HG03103 (cell line): ENCODE measurements around the gene CTAG2.
"Not testable (repeated sequence)": the region's sequence is repeated elsewhere in the genome, so short reads cannot be mapped to it uniquely, and the experiment has no call there.

Source experiments
- ATAC-seq: cut with Tn5 transposase; IDR thresholded peaks from one replicate; pipeline ENCODE4 v1.9.1; 2021; ENCODE audit warnings: low read depth; ENCODE audit not compliant: unreplicated experiment

CTAG2 gene

DNA sequence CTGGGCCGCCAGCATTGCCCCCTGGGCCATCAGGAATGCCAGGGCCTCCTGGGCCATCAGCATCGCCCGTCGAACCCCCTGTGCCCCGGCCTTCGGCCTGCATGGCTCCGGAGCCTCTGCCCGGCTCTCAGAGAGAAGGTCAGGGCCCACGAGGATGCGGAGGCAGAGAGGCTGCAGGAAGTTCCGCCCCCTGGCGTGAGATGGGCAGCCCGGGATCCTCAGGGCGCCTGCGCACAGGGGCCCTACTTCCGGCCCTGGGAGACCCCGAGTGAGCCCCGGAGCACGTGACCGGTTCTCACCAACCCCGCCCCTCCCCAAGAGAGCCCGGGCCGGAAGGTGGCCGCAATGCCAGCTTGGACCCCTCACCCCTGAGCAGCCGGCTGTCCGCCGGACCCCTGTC, at the start of gene CTAG2:
TSS of gene CTAG2 (minus strand) at position 167 of the 400 bp plus-strand sequence. CDS start at position 103, 64 bp downstream.
- not testable (repeated sequence) for ATAC-seq

DNA sequence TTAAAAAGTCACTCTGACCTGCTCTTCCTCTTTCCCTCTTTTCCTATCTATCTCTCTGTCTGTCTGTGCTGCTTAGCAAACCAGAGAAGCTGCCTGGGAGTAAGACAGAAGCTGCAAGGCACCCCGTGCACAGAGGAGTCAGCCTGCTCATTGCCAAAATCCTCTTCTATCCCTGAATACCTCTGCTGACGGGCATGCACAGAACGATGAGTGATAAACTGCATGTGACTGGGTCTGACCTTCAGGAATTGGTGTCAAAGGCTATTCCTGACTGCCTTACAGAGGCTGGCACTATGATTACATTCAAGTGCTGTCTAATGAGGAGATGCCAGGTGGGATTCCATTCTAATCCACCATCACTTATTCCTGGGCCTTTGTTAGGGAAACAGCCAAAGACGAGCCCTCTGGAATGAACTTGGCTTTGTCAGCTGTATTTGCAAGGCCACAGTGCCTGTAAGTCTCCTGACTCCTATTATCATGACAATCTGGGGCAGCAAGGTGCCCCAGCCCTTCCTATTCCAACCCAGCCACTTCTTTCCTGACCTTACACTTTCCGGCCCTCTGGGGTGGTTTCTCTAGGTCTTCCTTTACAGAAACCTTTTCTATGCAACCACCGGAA, 45.4 kb upstream of the CTAG2 start:
- ATAC-seq = no peak

DNA sequence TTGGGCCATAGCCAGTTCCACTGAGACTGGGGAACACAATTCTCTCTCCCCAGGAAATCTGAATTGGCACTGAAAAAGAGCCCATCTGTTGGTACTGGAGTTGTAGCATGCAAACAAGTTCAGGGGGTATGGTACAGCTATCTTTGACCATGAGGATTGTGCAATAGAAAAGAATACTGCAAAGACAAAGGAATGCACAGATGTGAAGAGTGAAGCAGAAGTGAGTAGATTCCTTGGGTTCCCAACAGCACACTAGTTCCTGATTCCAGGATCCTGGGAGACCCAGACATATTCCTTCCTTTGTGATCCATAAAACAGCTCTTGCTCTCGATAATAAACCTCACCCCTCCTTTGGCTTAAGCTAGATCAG, 43.3 kb upstream of the CTAG2 start:
- ATAC-seq = no peak

DNA sequence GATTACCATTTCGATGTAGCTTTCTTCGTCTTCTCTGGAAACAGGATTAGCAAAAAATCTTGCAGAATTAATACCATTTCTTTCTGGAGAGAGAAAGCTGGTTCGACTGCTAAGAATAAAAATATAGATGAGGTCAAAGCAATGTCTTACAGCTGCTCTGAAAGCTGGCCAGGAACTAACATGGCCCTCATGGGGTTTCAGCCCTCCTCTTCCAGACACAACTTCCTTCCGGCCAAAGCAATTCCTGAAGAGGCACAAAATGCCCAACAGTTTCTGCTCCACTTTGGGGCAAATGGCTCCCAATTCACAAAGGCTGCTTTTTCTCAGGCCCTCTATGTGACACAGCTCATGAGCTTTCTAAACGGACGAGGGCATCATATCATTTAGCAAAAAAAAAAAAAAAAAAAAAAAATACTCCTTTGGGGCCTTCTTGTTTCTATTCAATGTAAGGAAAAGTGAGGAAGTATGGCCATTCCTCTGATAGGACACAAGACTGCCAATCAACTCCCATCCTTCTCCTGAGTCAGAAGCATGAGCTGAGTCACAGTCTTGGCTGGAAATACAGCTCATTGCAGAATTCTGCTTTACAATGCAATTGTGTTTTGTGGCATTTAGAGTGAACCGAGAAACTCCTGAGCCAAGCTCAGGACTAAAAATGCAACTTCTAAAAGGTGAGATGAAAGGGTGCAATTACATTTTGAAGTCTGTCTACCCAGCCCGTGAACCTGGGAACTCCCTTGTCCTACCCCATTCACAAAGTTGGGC, 42.7 kb upstream of the CTAG2 start:
- no peak for ATAC-seq

DNA sequence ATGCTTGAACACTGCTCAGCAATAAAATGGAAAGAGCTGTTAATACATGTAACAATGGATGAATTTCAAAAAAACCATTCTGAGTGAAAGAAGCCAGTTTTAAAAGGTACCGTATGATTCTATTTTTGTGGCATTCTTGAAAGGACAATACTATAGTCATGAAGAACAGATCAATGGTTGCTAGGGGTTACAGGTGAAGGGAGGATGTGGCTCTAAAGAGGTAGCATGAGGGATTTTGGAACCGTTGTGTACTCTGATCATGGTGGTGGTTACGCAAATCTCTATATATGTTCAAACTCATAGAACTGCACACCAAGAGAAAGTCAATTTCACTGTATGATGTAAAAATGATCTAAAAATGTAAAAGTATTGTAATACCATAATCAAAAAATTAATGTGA, 40.0 kb upstream of the CTAG2 start:
- ATAC-seq = no peak

DNA sequence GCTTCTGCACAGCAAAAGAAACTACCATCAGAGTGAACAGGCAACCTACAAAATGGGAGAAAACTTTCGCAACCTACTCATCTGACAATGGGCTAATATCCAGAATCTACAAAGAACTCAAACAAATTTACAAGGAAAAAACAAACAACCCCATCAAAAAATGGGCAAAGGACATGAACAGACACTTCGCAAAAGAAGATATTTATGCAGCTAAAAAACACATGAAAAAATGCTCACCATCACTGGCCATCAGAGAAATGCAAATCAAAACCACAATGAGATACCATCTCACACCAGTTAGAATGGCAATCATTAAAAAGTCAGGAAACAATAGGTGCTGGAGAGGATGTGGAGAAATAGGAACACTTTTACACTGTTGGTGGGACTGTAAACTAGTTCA, 37.1 kb upstream of the CTAG2 start:
- not testable (repeated sequence) for ATAC-seq

DNA sequence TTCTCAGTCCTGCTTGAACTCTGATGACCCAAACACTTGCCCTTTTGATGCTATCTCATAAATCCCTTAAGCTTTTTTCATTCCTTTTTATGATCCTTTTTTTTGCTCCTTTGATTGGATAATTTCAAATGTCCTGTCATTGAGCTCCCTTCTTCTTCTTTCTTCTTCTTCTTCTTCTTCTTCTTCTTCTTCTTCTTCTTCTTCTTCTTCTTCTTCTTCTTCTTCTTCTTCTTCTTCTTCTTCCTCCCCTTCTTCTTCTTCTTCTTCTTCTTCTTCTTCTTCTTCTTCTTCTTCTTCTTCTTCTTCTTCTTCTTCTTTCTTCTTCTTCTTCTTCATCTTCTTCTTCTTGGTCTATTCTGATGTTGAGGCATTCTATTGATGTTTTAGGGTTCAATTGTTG, 18.7 kb upstream of the CTAG2 start:
- ATAC-seq = not testable (repeated sequence)

DNA sequence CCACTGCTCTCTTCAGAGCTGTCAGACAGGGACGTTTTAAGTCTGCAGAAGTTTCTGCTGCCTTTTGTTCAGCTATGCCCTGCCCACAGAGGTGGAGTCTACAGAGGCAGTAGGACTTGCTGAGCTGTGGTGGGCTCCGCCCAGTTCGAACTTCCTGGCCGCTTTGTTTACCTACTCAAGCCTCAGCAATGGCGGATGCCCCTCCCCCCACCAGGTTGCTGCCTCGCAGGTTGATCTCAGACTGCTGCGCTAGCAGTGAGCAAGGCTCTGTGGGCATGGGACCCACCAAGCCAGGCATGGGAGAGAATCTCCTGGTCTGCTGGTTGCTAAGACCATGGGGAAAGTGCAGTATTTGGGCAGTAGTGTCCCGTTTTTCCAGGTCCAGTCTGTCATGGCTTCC, 17.5 kb upstream of the CTAG2 start:
- not testable (repeated sequence) for ATAC-seq

DNA sequence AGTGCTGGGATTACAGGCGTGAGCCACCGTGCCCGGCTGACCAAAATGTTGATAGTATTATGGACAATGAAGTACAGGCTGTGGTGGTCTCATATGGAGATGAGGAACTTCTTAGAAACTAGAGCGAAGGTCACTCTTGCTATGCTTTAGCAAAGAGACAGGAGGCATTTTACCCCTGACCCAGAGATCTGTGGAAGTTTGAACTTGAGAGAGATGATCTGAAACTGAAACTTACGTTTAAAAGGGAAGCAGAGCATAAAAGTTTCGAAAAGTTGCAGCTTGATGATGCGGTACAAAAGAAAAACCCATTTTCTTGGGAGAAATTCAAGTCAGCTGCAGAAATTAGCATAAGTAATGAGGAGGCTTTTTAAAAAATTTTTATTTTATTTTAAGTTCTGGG, 8.5 kb upstream of the CTAG2 start:
- no peak for ATAC-seq

DNA sequence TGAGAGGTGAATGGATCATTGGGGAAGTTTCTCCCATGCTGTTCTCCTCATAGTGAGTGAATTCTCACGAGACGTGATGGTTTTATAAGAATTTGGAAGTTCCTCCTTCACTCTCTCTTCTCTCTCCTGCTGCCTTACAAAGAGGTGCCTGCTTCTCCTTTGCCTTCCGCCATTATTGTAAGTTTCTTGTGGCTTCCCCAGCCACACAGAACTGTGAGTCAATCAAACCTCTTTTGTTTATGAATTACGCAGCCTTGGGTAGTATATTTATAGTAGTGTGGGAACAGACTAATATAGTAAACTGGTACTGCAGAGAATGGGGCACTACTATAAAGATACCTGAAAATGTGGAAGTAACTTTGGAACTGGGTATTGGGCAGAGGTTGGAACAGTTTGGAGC, 7.8 kb upstream of the CTAG2 start:
- no peak for ATAC-seq

DNA sequence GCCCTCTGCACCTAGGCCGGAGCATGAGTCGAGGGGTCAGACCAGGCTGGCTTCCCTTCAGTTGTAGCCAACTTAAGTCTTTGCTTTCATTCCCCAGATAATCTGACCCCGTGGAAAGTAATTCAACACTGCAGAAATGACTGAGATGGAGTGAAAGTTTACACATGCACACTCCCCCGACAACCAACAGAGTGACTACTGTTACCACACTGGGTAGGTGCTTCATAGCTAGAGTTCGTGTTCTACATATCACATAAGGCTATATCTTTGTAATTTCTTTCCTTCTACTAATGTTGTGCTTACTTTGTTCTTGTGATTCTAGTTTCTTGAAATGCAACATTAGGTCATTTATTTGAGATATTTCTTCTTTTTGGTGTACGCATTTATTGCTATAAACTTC, 7.2 kb upstream of the CTAG2 start:
- ATAC-seq = no peak

DNA sequence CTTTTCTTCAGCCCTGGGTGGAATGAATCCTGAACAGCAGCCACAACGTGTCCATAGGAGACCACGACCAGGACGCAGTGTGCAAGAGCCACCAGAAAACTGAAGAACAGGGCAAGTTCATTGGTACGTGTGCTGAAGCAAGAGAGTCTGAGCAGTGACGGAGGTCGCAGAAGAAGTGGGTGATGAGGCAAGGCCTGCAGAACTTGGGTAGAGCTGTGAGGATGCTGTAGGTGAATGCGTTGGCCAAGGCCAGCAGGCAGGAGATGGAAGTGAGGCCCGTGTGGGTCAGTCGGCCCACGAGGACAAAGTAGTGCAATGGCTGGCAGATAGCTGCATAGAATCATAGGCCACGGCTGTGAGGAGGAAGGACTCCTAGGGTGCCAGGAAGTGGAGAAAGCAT, 5.6 kb upstream of the CTAG2 start:
- no peak for ATAC-seq

DNA sequence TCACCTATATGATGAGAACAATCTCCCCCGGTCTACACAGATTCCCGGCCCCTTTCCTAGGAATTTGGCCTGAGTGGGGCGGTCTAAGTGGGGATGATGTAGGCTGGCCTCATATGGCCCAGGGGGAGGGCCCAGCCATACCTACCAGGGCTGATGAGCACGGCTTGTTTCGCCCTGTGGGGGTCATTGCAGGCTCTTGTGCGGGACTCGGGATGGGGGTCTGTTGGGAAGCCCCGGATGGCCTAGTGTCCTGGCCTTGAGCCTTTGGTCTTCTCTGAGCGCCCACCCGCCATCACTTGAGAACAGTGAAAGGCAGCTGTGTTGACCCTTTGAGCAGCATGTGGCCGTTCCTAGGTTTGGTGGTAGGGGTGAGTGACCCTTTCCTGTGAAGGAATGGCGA, 4.8 kb upstream of the CTAG2 start:
- no peak for ATAC-seq

DNA sequence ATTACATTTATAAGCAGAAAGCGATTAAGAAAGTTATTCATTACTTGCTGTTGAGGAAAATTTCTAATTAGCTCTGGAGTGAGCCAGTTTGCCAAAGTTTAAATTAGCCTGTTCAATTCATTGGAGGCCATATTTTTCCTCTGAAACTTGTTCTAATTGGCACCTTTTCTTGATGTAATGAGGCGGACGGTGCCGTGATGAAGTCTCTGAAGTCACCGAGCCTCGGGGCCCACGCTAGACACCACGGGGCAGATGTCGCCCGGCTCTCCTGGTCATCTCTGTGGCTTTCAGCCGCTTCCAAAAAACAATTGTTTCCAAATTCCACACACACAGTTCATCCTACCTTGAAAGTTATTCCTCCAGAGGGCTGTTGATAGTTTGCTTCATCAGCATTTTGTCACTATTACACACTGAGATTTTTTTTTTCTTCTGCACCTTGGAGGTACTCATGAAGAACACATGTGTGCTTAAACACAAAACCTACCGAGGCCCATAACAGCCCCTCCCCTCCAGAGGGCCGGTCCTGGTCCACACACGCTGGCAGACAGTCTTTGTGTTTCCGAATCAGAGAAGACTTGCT, 3.9 kb upstream of the CTAG2 start:
- no peak for ATAC-seq

DNA sequence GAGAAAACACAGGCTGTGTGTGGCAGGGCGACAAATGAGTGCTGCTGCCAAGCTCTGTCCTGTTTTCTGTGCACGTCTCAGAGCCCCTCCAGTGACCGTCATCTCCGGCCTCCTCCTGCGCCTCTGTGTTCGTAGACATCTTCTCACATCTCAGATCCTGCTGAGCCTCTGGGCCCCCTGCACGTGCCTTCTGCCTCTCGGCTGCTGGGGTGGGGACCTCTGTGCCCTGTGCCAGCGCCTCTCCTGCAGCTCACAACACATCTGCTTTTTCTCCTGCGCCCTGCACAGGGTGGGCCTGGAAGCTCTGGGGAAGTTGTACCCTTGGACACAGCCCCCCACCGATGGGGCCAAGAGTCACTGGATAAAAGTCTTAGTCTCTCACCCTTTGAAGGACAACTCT, 2.4 kb upstream of the CTAG2 start:
- ATAC-seq = no peak

DNA sequence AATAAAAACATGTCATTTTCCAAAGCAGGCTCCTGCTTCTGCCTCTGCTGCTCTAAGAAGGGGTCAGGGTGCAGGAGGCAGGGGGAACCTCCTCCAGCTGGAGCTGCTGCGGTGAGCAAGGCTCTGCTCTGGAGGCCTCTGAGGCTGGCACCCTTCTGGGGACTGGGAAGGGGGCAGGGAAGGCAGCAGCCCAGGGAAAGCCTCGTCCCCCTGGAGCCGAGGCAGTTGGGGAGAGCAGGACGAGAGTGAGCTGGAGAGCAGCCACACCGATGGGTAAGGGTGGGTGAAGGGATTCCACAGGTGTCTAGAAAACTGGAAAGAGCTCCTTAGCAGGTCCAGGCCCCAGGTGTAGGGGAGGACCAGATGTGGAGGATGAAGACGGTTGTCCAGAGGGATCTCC, 2.0 kb upstream of the CTAG2 start:
- no peak for ATAC-seq

DNA sequence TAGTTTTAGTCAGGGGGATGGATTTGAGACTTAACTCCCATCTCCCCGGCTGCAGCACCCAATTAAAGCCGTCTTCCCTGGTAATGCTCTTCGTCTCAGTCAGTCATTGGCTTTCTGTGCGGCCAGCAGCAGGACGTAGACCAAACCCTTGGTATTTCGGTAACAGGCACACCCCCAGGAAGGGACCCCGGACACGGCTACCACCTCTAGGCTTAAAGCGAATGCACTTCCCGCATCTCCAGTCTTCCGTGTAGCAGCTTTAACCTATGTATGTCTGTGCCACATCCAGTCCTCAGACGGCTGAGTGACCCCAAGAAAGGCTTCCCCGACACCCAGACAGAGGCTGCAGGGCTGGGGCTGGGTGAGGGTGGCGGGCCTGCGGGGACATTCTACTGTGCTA, 1.5 kb upstream of the CTAG2 start:
- ATAC-seq = no peak

DNA sequence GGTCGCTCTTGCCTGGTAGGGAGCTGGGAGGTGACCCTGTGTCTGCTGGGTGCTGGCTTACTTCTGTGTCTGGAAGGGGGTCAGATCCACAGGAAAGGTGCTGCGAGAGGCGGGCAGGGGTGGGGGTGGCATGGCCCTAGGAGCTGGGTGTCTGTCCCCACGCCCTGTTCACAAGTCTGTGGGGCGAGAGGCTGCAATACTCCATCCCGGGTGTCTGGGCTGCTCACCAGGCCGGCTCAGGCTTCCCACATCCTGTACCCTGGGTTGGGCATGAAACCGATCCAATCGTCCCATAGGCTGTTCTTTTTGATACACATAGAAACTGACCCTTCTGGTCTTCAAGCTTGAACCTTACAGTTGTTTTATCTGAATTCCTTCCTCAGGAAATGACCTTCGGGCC, 993 bp upstream of the CTAG2 start:
- no peak for ATAC-seq

DNA sequence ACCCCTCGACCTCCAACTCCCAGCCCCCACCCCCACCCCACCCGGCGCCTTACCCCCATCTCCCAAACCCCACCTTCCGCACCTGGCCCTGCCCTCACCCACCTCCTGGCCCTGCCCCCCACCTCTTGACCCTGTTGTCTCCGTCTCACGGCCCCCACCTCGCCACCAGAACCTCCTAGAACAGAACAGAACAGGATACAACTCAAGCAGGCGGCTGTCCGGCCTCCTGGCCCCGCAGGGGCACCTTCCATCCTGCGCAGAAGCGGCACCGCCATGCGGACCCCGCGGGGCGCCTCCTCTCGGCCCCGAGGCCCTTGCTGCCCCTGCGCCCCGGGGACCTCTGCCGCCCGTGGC, 354 bp downstream of the CTAG2 start:
- no peak for ATAC-seq

DNA sequence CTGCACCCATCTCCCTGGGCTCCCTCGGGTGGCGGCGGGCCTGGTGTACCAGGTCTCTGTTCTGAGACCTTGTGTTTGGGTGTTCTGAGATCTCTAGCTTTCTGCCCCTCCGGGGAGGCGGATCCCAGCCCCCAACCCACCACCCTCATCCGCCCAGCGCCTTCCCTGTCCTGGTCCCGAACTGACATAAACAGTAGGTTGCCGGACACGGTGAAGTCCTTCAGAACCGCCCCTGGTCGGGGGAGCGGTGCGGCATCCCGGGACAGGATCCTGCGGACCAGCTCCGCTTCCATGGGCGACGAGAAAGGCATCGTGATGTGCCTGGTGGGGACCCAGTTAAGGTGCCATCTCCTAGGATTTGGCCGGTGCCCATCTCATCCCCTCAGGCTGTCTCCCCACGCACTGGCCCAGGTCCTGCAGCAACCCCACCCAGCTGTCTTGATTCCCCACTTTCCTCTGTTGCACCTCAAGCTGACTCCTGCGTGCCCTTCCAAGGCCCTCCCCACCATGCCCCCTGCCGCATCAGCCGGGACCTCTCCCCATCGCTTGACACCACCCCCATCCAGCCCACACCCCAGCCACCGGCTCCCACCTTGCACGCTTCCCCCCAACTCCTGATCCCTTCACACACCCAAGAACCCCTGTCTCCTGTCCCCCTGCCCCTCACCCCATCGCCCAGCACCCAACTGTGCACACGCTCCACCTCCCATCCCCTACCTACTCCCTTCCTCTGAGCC, 900 bp downstream of the CTAG2 start:
- ATAC-seq = no peak

DNA sequence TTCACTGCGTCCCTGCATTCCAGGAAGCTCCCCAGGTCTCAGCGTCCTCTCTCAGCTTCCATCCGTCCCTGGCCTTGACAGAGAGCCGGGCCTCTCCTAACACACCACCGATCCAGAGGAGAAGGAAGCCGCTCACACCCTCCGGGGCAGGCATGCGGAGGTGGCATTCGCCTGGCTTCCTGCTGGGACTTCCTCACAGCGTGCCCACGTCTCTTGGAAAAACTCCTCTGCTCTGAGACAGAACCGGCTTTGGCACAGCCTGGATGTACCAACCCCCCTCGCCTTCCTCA, 3.2 kb downstream of the CTAG2 start:
- ATAC-seq = no peak
